Spleen (tissue), 7 donors: ENCODE results near the gene FAM72B.
"Not testable (repeated sequence)": the region's sequence is repeated elsewhere in the genome, so short reads cannot be mapped to it uniquely, and the experiment has no call there.

Experiments used
- CTCF ChIP-seq, 11 experiments: fragments of 200-600 bp in 7 of 11; fragments of 450-650 bp in 4 of 11; sonication (generic) in 4 of 11; IDR thresholded peaks in 8 of 11; conservative IDR thresholded peaks in 3 of 11; 1 replicate in 7 of 11; 2 replicates in 4 of 11; pipeline versions ENCODE4 v1.4.0 to v1.8.0; 2016 to 2021; ENCODE audit warnings: antibody characterized with exemption in 11 of 11, inconsistent platforms in 4 of 11, mild to moderate bottlenecking in 1 of 11
- POLR2A ChIP-seq, 3 donors: fragments of 450-650 bp; IDR thresholded peaks; one replicate each; pipeline ENCODE4 v1.5.1; 2017; ENCODE audit warnings: antibody characterized with exemption in 3 of 3, mild to moderate bottlenecking in 1 of 3
- POLR2AphosphoS5 ChIP-seq, 3 donors: sonication (generic); formaldehyde crosslinking; IDR thresholded peaks; one replicate each; pipeline ENCODE4 v1.5.1; 2017; ENCODE audit warnings: antibody characterized with exemption in 3 of 3
- donor health status: DM: no; HTN: no; CAD: no; lungs with moderate emphysema.
- donor health status: DM: no; HTN: no; CAD: no.
- donor health status: DM: no; HTN: no; CAD: no.

DNA sequence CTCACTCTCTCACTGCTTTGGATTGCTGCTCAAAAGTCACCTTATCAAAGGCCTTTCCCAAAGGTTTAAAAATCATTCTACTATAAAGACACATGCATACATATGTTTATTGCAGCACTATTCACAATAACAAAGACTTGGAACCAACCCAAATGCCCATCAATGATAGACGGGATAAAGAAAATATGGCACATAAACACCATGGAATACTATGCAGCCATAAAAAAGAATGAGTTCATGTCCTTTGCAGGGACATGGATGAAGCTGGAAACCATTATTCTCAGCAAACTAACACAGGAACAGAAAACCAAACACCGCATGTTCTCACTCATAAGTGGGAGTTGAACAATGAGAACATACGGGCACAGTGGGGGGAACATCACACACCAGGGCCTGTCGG is 46.5 kb upstream of the FAM72B start:
- TF ChIP-seq CTCF (IDR thresholded peaks at IDR 0.05 in 8 of 11, conservative IDR thresholded peaks at IDR 0.05 in 3 of 11); POLR2AphosphoS5 (IDR thresholded peaks at IDR 0.05); POLR2A (IDR thresholded peaks at IDR 0.05): not testable (repeated sequence)
